Daoy (cell line): ENCODE data around the gene TMEM171. TPM values are rescaled to one million over a fixed set of nuclear protein-coding genes. Genes with fewer than 3 reads are reported as not detected.
A peak's percentile ranks its signal among the peaks of the same experiment; 100 is the strongest.

ENCODE experiments used
- DNase-seq: peaks from one replicate; pipeline ENCODE4 v3.0.0-alpha.2; 2015; ENCODE audit warnings: low read depth
- total RNA-seq: library from RNA; depleted of rRNA; stranded (reverse); fragments of >200 nt; shearing (Covaris generic); gene quantifications from 2 replicates; pipeline ENCODE4 v1.2.3, GENCODE V29; 2014

The TMEM171 gene
- total RNA-seq, 1 experiment from 2014 or later = 4.6 TPM

DNA sequence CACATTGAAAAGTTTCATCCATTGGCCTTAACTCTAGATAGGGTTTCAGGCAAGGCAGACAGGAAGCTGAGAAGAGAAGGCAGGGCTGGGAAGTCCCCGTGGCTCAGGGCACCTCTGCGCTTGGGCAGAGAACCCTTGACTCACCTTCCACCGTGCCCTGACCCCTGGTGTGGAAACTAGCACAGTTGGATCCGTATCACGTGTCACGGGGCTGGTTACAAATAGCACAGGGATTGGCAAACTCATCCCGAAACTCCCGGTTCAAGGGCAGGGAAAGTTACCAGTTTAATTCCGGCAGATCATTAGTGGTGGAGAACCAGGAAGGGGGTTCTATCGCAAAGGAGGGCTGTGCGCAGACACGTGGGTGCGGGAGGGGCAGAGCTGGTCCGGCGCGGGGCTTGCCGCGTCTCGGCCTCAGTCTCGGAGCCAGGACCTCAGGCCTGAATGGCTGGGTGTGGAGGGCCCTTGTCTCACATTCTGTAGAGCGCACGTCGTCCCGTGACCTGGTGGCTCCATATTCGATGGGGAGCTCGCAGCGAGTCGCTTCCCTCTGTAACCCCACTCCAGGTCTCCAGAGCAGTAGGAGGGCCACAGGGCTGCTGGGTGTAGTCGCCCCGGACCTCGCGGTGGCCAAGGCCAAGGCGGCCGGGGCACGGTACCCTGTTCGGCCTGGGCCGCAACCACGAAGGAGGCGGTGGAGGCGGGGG is 771 bp upstream of the TMEM171 start:
- no peak for DNase-seq

DNA sequence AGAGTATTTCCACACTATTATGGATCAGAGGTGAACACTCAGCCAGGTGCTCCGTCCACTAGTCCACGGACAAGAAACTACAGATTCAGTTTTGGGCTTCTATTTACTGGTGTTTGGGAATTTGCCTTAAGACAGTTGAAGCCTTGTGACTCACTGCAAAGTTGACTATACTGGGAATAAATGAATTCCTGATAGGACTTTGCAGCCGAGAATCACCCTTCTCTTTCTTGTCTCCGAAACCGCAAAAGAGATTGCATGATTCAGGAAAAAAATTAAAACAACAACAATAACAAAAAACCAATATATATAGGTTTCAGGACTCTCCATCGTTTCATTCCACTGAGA is 716 bp downstream of the TMEM171 start:
- no peak for DNase-seq

DNA sequence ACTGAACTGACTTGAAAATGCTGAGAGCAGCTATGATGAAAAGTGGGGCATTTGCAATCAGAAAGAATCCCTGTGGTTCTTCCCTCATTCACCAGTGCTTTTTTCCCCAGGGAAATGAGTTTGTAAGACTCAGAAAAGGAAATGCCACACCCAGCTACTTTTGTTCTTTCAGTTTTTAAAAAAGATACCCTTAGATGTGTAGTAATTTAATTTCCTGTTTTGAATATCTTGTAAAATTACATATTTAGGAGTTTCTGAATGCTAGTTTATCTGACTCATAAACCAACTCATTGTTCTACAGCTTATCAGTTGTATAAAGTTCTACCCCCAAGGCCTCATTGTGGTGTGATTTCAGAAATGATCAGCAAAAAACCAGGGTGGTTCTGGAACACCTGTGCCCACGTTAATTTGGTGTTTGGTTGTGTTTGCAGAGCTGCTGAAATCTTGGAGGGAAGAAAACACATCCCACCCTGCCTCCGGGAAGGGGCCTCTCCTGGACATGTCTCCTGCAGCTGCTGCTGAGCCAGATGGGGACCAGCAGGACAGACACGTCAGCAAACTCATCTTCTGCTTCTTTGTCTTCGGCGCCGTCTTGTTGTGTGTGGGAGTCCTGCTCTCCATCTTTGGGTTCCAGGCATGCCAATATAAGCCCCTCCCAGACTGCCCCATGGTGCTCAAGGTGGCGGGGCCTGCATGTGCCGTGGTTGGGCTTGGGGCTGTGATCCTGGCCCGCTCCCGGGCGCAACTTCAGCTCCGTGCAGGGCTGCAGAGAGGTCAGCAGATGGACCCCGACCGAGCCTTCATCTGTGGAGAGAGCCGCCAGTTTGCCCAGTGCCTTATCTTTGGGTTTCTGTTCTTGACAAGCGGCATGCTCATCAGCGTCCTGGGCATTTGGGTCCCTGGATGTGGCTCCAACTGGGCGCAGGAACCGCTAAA is 2.8 kb downstream of the TMEM171 start:
- peak; percentile 46 for DNase-seq

DNA sequence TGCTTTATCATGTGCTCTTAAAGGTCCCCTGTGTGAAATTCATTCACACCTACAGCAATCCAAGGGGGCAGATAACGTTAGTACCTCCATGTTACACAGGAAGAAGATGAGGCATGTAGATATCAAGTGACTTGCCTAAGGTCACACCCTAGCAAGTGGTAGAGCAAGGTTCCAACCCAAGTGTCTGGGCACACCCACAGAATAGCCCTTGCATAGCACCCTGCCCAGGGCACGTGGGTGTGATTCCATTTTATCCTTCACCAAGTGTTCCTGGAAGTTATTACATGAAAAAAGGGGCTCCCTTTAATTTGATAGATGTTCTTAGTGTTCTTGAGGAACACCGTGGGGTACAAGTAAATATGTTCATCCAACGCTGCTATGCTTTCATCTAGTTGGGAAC is 4.9 kb downstream of the TMEM171 start:
- DNase-seq = no peak

DNA sequence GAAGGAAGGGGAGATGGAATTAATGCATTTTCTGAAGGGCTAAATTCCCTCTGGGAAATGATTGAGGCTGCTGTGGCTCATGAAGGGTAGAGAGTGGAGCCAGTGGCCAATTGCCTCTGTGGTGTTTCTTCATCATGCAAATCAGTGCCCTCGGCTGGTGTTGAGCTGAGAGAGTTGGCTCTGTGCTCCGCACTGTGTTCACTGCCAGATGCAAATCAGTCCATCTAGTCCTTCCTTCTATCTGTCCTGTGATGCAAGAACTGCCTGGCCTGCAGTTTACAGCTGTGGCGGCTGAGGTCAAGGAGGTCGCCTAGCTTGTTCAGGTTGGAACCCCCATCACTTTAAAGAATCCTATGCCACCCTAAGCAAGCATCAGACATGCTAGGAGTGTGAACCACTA is 6.0 kb downstream of the TMEM171 start:
- no peak for DNase-seq

DNA sequence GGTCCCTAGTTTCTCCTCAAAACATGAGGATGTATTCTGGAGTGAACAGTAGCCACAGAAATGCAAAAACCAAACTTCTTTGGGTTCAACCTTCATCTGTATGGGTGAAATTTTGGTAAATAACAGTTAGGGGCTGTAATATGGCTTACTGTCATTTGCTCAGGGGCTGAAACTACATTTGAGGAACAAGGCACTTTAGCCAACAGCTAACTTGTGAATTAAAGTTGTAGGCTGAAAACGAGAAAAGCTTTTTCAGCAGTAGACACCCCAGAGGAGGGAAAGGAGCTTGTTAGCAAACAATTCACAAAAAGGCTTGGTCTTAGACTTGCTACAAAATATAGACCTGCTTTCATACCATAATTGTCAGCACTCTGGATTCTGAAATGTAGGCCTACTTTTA is 6.6 kb downstream of the TMEM171 start:
- DNase-seq = no peak

DNA sequence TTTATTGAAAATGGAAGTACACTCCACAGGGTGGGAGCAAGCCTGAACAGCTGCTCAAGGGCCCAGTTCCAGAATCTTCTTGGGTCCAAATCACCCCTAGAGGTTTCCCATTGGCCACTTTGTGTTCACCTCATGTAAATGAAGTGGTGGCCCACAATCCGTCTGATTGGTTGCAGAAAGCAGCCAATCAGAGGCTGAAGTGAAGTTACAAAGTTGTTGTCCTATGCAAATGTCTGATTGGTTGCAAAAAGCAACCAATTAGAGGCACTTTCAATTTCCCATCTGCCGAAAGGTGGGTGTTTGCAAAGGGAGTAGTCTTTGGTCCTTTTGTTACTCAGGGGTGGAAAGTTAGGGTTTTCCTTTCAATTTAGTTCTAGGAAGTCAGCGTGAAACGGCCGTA is 8.8 kb downstream of the TMEM171 start:
- DNase-seq = no peak

DNA sequence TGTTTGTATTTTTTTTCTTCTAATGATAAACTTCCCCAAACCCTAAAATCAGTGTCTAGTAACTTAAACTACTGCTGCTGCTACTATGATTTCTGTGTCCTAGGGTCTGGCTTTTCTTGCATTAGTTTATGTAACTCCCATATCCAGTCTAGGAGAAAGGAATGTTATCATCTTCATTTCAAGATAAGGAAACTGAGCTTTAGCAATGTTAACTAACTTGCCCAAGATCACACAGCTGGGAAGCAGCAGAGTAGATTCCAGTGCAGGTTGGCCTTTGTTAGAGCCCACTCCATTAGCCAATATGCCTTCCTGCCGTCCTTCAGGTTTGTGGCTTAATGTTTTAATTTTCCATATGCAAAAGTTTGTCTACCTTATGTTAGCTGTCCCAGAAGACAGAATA is 10.4 kb downstream of the TMEM171 start:
- no peak for DNase-seq

DNA sequence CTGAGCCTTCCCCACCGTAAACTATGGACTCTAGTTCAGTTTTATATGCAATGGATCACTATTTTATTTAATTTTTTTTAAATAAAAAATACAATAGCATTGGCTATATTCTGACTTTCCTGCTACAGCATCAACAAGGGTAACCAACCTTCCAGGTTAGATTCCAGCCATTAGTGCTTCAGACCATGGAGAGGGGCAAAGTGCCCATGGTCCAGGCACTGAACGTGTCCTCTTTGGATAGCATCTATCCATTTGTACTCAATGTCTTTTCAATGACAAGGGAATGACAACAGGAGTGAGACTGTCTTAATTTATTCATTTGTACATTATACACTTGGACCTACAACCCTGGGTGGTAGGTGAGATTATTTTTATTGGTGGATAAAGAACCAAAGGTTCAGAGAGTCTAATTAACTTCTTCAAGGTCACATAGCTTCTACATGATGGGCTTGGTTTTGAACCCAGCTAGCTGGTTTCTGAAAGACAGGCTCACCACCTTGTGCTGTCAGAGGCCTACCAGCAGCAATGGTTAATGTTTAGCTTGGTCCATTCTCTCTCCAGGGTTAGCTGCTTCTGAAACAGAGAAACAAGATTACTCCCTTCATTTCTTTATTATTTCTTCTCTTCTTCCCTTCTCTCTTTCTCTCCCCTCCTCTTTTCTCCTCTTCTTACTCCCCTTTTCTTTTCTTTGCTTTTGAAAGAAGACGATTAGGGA is 11.5 kb downstream of the TMEM171 start:
- DNase-seq = no peak

DNA sequence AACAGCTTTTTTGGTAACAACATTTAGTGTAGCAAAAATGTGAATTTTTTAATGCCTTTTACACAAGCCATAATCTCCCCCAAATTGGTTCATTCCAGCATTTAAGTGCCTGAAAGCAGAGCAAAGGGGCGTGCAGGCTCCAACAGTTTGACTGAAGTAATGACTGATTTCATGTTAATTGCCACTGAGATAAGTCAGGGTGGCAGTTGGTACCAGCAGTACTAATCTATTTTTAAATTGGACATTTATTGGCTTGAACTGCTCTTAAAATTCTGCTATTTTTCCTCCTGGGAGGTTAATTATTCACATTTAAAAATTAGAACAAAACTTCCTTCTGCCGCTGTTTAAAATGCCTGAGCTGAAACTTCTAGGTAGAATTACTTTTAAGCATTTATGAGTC is 12.4 kb downstream of the TMEM171 start:
- DNase-seq = no peak

DNA sequence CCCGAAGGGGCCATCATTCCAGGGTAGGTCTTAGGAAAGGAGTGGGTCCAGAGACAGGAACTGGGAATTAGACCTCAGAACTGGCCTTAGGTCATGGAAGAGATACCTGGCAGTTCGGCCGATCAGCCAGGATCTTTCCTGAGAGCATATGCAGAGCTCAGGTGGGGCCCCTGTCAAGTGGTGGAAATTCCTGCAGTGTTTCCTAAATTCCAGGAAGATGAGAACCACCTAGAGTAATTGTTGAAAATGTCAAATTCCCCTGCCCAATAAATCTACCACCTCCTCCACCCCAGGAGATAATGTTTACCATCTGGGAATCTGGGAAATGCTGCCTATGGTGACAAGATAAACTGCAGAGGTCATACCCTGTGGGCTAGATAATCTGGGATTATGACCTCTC is 14.6 kb downstream of the TMEM171 start:
- no peak for DNase-seq

DNA sequence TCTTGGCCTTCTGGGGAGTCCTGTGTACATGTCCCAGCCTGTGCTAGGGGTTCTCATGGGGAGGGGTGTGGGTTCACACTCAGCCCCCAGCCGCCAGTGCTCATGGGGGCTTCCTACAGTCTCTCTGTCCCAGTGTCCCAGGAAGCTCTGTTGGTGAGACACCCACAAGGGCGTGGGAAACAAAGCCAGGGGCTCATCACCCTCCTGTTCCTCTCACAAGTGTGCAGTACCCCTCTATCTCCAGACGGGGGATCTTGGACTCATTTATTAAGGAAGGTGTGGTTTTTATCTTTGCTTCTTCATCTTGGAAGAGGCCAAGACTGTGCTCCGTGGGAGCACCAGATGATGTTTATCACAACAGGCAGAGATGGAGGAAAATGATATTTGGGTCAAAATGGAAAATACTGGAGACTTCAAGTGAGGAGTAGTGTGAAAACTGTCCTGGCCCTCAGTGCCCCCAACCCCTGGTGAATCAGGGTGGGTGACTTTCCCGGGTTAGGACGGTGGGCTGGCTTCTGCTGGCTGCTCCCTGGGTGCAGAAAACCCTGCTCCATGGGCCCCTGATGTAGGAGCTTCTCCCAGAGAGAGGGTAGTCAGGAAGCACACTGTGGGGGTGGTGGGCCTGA is 15.2 kb downstream of the TMEM171 start:
- peak; percentile 47 for DNase-seq

DNA sequence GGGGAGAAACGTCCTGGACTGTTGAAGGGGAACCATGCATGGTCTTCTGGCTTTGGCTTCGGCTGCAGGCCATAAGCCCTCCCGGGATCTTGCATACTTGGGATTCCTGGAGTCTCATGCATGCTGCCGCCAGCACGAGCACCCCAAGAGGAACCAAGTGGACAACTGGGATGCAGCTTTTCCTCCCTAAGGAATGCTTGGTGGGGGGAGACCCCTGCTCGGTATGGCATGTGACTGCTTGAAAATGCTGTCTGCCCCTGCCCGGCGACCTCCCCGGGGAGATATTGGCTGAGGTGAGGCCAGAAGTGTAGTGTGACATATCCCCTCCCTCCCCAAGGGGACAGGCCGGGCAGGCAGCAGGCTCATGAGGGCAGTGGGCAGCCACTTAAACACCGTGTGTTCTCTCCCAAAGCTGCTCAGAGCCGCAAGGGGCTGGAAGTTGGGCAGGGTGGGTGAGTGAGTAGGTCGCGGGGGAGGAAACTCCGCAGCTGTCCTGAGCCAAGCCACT is 15.7 kb downstream of the TMEM171 start:
- no peak for DNase-seq

DNA sequence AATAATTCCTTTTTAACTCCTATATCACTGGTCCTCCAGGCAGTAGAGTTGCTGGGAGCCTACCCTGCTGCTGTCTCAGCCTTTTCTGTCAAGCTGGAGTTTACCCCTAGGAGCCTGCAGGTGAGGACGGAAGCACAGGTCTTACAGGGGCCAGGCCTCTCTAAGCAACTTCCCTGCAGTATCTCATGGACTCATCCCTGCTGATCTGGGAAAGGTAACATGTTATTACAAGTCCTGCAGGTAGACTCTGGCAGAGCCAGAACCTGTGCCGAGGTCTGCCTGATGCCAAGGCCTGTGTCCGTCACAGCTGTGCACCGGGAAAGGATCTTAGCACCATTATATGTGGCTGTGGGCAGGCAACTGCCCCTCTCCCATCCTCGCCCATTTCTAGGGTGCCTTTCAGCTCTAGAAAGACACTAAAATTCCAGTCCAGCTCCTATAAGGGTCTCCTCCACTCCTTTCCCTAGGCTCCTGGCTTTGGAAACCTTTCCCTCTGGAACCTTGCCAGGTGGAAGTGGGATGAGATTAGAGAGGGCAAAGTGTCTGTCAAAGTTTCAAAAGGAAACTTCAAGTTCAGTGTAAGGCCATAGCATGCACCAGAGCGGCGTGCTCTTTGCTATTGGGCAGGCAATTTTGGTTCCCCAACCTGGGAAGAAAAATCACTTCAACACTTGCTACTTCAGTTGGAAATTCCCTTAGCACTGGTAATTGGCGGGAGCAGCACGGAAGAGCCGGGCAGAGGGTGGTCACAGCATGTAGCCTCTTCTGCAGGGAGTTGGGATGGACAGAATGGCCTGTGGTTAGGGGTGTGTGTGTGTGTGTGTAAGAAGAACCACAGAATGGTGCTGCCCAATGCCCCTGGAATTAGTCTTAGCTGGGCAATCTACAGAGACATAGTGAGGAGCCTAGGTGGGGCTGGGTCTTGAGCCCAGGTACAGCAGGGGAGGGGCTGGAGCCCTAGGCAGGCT is 17.5 kb downstream of the TMEM171 start:
- no peak for DNase-seq

DNA sequence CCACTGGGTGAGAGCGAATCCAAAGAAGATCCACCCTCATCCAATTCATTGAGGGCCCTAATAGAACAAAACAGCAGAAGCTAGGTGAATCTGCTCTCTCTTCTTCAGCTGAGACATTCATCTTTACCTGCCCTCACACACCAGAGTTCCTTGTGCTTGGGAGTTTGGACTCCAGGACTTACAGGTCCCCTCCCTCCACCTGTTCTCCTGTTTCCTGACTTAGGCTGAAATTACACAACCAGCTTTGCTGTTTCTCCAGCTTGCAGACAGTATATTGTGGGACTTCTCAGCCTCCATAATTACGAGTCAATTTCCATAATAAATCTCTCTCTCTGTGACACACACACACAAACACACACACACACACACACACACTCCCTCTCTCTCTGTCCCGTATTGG is 19.1 kb downstream of the TMEM171 start:
- no peak for DNase-seq

DNA sequence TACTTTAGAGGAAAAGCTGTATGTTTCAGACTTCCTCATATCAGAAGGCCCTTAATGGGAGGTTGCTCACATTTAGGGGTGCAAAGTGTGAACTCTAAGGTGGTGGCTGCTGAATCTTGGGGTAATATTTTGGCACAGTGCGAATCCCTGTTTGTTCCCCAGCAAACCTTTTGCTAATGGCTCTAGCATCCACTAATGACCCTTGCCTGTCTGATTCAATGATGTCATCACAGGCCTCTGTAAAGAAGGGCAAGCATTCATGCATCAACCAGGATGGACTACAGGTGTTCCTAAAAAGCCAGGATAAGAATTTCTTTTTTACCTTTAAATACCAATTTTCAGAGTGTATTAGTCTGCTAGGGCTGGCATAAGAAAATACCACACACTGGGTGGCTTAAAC is 20.4 kb downstream of the TMEM171 start:
- no peak for DNase-seq

DNA sequence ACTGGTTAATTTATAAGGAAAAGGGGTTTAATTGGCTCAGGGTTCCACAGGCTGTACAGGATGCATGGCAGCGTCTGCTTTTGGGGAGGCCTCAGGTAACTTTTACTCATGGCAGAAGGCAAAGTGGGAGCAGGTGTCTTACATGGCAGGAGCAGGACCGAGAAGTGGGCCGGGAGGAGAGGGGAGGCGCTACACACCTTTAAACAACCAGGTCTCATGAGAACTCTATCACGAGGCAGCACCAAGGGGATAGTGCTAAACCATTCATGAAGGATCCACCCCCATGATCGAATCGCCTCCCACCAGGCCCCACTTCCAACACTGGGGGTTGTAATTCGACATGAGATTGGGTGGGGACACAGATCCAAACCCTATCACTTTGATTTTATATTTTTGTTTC is 21.7 kb downstream of the TMEM171 start:
- DNase-seq = no peak

DNA sequence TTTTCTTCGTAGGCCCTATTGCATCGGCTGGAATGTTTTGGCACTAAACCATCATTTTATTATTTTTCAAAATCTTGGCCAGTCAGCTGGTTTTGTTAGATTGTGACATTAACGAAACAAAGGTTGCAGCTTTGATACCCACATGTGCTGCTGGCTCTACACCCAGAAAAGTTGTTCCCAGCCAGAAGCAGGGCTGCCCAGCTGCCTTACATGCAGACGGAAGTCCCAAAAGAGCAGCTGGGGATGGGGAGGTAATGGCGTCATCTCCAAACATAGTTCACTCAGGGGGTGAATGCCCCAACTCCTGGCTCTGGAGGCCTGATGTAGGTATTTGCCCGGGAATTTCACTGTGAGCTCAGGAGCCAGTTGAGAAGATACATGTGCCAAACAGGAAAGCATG is 23.3 kb downstream of the TMEM171 start:
- no peak for DNase-seq

DNA sequence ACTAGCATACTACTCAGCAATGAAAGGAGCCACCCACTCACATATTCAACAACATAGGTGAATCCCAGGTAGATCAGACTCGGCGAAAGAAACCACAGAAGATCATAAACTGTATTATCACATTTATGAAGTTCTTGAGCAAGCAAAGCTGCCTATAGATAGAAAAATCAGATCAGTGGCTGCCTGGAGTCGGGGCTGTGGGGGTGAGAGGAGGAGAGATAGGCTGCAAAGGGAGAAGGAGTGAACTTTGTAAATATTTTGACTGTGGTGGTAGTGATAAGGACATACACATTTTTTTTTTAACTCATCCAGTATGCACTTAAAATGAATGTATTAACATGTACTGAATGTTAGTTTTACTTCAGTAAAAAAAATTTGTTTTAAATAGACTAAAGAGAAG is 29.2 kb downstream of the TMEM171 start:
- no peak for DNase-seq

DNA sequence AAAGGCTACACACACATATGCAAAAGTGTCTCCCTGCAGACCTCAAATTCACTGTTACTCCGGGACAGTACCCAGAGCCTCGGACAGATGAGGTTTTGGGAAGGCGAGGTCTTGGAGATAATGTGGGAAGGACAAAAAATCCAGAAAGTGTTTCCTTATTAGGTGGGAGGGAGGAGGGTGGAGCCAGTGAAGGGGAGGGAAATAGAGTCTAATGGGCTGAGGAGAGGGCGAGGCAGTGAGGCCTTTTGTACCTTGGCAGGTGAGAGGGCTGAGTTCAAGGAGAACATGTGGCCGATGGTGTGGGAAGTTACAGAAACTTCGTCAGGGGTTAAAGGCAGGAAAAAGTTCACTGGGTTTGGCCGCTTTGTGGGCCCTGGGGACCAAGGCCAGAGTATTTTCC is 30.5 kb downstream of the TMEM171 start:
- no peak for DNase-seq
